OCI-LY7 (cell line): Measurements from ENCODE around the gene SND1. TPM values are rescaled to one million over a fixed set of nuclear protein-coding genes. Genes with fewer than 3 reads are reported as not detected.

ENCODE experiments used
- BruUV-seq: library from RNA; stranded (reverse); fragments of 400-500 nt; replicated peaks from 2 replicates; lab custom pipeline; 2021; lab: Mats Ljungman, UMichigan
- CTCF ChIA-PET: fragments of 300-600 bp; sonication (Branson Sonifier 250); formaldehyde crosslinking; loops from one replicate; lab custom pipeline; 2022; ENCODE audit warnings: antibody characterized with exemption; ENCODE audit not compliant: unreplicated experiment; lab: Charles Lee
- POLR2A ChIA-PET: fragments of 300-600 bp; sonication (Branson Sonifier 250); formaldehyde crosslinking; loops from one replicate; lab custom pipeline; 2022; ENCODE audit warnings: antibody characterized with exemption; lab: Charles Lee
- DNase-seq: peaks from one replicate; pipeline ENCODE4 v3.0.0-alpha.2; 2015; ENCODE audit warnings: low spot score
- H2AFZ ChIP-seq: fragments of 200-600 bp; sonication (generic), shearing (Covaris generic); 2 replicates; pipeline ENCODE4 v1.6.1; 2014; ENCODE audit warnings: mild to moderate bottlenecking, antibody characterized with exemption, low read length, moderate library complexity
- H3K27ac ChIP-seq: fragments of 200-600 bp; sonication (generic); 2 replicates; pipeline ENCODE4 v1.5.1; 2014; ENCODE audit warnings: mixed run types, low read depth, mild to moderate bottlenecking, moderate library complexity, low read length, inconsistent platforms; ENCODE audit not compliant: poor library complexity, severe bottlenecking
- H3K36me3 ChIP-seq: fragments of 200-600 bp; sonication (generic); 2 replicates; pipeline ENCODE4 v1.6.1; 2014; ENCODE audit warnings: mild to moderate bottlenecking, antibody characterized with exemption, low read length, moderate library complexity, mixed read lengths; ENCODE audit not compliant: insufficient read depth
- H3K4me1 ChIP-seq: fragments of 200-600 bp; sonication (generic); 2 replicates; pipeline ENCODE4 v1.5.1; 2014; ENCODE audit warnings: mild to moderate bottlenecking, low read length; ENCODE audit not compliant: insufficient read depth, poor library complexity, severe bottlenecking
- H3K4me2 ChIP-seq: fragments of 200-600 bp; sonication (generic); 2 replicates; pipeline ENCODE4 v1.6.1; 2014; ENCODE audit warnings: mild to moderate bottlenecking, low read length
- H3K4me3 ChIP-seq: fragments of 200-600 bp; sonication (generic); 2 replicates; pipeline ENCODE4 v1.5.1; 2014; ENCODE audit warnings: mild to moderate bottlenecking, low read depth, low read length; ENCODE audit not compliant: poor library complexity, severe bottlenecking
- H3K79me2 ChIP-seq: fragments of 200-600 bp; sonication (generic); 2 replicates; pipeline ENCODE4 v1.6.1; 2016; ENCODE audit warnings: low read depth, mild to moderate bottlenecking, low read length, moderate library complexity, mixed read lengths; ENCODE audit not compliant: insufficient read depth
- H3K9me2 ChIP-seq: fragments of 200-600 bp; sonication (generic); 2 replicates; pipeline ENCODE4 v1.6.1; 2016; ENCODE audit warnings: mild to moderate bottlenecking, low read length, mixed read lengths; ENCODE audit not compliant: insufficient read depth
- H3K9me3 ChIP-seq: fragments of 200-600 bp; sonication (generic); 2 replicates; pipeline ENCODE4 v1.6.1; 2014; ENCODE audit warnings: mild to moderate bottlenecking, mixed run types, low read length, mixed read lengths
- H4K20me1 ChIP-seq: fragments of 200-600 bp; sonication (generic); 2 replicates; pipeline ENCODE4 v1.6.1; 2014; ENCODE audit warnings: mild to moderate bottlenecking, antibody characterized with exemption, low read length, moderate library complexity, mixed read lengths; ENCODE audit not compliant: insufficient read depth
- EZH2phosphoT487 ChIP-seq: fragments of 200-600 bp; sonication (generic); IDR thresholded peaks from 2 replicates; pipeline ENCODE4 v1.6.1; 2018; ENCODE audit warnings: low read depth, borderline replicate concordance, mild to moderate bottlenecking, mixed run types, antibody characterized with exemption, low read length, moderate library complexity, mixed read lengths
- intact Hi-C: fragments of 100-400 bp; cut with micrococcal nuclease; formaldehyde crosslinking; loops from one replicate; pipeline ENCODE4 v1.10.0; 2022; ENCODE audit not compliant: unreplicated experiment
- total RNA-seq, 2 experiments: library from RNA; depleted of rRNA in 1 of 2; stranded (reverse); fragments of >200 nt in 1 of 2; shearing (Covaris generic) in 1 of 2; gene quantifications; 2 replicates each; pipeline ENCODE4 v1.2.3, GENCODE V29; 2014 to 2022
- TF ChIP-seq, protein P1 (sequence below): fragments of 200-600 bp; sonication (generic); conservative IDR thresholded peaks from 2 replicates; pipeline ENCODE4 v1.5.1; 2014; ENCODE audit warnings: mild to moderate bottlenecking, antibody characterized with exemption, low read length, moderate library complexity, mixed read lengths

SND1 gene
- total RNA-seq, 2 experiments from 2014 or later, result 111 to 221 TPM

DNA sequence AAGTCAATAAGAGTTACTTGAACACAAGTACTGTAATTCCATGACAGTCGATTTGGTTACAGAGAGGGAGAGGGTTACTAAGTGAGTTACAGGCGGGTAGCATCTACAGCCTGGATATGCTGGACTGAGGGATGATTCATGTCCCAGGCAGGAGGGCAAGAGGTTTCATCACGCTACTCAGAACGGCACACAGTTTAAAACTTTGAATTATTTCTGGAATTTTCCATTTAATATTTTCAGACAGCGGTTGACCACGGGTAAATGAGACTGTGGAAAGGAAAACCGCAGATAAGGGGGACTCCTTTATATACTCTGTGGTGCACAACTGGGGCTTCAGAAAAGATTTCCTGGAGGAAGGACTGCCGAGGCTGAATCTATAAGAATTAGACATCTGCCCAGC lies 404.9 kb downstream of the SND1 start:
- intact Hi-C loops, result no loop called here
- Histone ChIP-seq H3K4me3 (no peak overlapping the region), H3K79me2 (no peaks in the 10 kb centered on the region), H3K4me1 (peaks cover 7% of the 10 kb centered on the region), H2AFZ (no peak overlapping the region), H3K4me2 (no peak overlapping the region), H3K9me3 (no peaks in the 10 kb centered on the region), H3K36me3 (no peaks in the 10 kb centered on the region; the same call in 1 of the 2 replicates), H3K9me2 (no peaks in the 10 kb centered on the region), H3K27ac (no peak overlapping the region), H4K20me1 (no peaks in the 10 kb centered on the region)
- no peak for DNase-seq
- TF ChIP-seq, protein P1, sequence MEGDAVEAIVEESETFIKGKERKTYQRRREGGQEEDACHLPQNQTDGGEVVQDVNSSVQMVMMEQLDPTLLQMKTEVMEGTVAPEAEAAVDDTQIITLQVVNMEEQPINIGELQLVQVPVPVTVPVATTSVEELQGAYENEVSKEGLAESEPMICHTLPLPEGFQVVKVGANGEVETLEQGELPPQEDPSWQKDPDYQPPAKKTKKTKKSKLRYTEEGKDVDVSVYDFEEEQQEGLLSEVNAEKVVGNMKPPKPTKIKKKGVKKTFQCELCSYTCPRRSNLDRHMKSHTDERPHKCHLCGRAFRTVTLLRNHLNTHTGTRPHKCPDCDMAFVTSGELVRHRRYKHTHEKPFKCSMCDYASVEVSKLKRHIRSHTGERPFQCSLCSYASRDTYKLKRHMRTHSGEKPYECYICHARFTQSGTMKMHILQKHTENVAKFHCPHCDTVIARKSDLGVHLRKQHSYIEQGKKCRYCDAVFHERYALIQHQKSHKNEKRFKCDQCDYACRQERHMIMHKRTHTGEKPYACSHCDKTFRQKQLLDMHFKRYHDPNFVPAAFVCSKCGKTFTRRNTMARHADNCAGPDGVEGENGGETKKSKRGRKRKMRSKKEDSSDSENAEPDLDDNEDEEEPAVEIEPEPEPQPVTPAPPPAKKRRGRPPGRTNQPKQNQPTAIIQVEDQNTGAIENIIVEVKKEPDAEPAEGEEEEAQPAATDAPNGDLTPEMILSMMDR, result no peak
- no peak for TF ChIP-seq EZH2phosphoT487
- ChIA-PET POLR2A (interaction anchor here (2.4 kb wide), 1 partner anchor 22 kb away, joined by 6 read pairs; no protein-coding TSS in a partner anchor), CTCF (no interaction called here)
- BruUV-seq, result no TSS peak

DNA sequence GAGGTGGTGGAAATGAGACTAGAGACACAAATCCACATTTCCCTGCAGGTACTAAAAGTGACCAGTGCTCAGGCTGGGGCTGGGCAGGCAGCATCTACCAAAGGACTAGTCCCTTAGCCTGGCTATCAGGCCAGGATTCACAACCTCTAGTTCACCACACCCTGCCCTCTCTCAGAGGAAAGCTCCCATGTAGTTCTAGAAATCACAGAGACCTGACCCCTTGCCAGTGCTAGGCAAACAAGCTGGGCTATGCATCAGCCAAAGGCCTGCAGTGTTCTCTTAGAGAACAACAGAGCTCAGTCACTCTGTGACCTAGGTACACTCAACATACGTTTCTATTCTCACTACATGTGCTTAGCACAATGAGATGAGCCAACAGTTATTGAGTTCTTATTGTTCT lies 405.9 kb downstream of the SND1 start:
- POLR2A ChIA-PET, result interaction anchor here (0.6 to 2.0 kb wide), 4 partner anchors 11 to 120 kb away, joined by 3 to 7 read pairs (median 4); no protein-coding TSS in a partner anchor
- H3K9me2 ChIP-seq, result no peaks in the 10 kb centered on the region
- no TSS peak for BruUV-seq
- no peak overlapping the region for H3K27ac ChIP-seq
- DNase-seq, result no peak
- no peaks in the 10 kb centered on the region for H3K79me2 ChIP-seq
- no peak for TF ChIP-seq EZH2phosphoT487
- TF ChIP-seq, protein P1, result no peak
- CTCF ChIA-PET, result no interaction called here
- no peak overlapping the region for H2AFZ ChIP-seq
- H3K4me3 ChIP-seq, result no peak overlapping the region
- intact Hi-C loops, result no loop called here
- H3K4me1 ChIP-seq, result peaks cover 3% of the 10 kb centered on the region
- no peaks in the 10 kb centered on the region; the same call in 1 of the 2 replicates for H3K36me3 ChIP-seq
- no peaks in the 10 kb centered on the region for H4K20me1 ChIP-seq
- no peak overlapping the region for H3K4me2 ChIP-seq
- no peaks in the 10 kb centered on the region for H3K9me3 ChIP-seq
